SK-N-SH (cell line): ENCODE measurements around the gene MRPL1.

ENCODE experiments used
- NRF1 ChIP-seq: IDR thresholded peaks from 2 replicates; pipeline ENCODE4 v1.6.1; 2012; ENCODE audit warnings: low read depth, mild to moderate bottlenecking, low read length
- TAF1 ChIP-seq: IDR thresholded peaks from 2 replicates; pipeline ENCODE4 v1.6.1; 2012; ENCODE audit warnings: low read depth, mild to moderate bottlenecking, low read length, moderate library complexity, borderline replicate concordance
- TF ChIP-seq, protein P1 (sequence below): fragments of 200-600 bp; sonication (generic); IDR thresholded peaks from 2 replicates; pipeline ENCODE4 v1.6.1; 2017; ENCODE audit warnings: antibody characterized with exemption, mild to moderate bottlenecking, moderate library complexity

DNA sequence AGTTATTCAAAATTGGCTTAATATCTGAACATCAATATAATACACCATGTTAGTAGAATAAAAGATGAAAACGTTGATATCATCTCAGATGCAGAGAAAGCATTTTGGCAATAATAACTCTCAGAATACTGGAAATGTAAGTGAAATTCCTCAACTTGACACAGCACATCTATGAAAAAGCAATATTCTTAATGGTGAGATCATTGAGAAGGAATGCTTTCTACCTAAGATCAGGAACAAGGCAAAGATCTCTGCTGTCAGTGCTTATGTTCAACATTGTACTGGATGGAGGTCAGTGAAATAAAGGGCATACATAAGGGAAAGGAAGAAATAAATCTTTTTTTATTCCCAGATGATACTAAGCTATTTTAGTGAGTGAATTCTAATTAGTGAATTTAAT, 40.6 kb downstream of the MRPL1 start:
- TF ChIP-seq, protein P1, sequence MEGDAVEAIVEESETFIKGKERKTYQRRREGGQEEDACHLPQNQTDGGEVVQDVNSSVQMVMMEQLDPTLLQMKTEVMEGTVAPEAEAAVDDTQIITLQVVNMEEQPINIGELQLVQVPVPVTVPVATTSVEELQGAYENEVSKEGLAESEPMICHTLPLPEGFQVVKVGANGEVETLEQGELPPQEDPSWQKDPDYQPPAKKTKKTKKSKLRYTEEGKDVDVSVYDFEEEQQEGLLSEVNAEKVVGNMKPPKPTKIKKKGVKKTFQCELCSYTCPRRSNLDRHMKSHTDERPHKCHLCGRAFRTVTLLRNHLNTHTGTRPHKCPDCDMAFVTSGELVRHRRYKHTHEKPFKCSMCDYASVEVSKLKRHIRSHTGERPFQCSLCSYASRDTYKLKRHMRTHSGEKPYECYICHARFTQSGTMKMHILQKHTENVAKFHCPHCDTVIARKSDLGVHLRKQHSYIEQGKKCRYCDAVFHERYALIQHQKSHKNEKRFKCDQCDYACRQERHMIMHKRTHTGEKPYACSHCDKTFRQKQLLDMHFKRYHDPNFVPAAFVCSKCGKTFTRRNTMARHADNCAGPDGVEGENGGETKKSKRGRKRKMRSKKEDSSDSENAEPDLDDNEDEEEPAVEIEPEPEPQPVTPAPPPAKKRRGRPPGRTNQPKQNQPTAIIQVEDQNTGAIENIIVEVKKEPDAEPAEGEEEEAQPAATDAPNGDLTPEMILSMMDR = no peak
- TF ChIP-seq TAF1 (no peak), NRF1 (no peak)
